Neural cell (in vitro differentiated cells): ENCODE results near the gene CCL14. TPM values are rescaled to one million over a fixed set of nuclear protein-coding genes. Genes with fewer than 3 reads are reported as not detected.

Source experiments
- H2AFZ ChIP-seq: fragments of 200-600, 300-800 bp; sonication (generic), shearing (Covaris generic); 2 replicates; pipeline ENCODE4 v1.6.0; 2014; ENCODE audit warnings: low read depth, mild to moderate bottlenecking, antibody characterized with exemption, low read length, moderate library complexity
- H3F3A ChIP-seq: fragments of 200-600 bp; shearing (Covaris generic); 2 replicates; pipeline ENCODE4 v1.6.1; 2016; ENCODE audit warnings: mild to moderate bottlenecking, moderate library complexity, mixed read lengths, antibody characterized with exemption, low read length; ENCODE audit not compliant: insufficient read depth, poor library complexity, severe bottlenecking
- H3K27ac ChIP-seq: fragments of 200-600, 300-800 bp; sonication (generic), shearing (Covaris generic); 2 replicates; pipeline ENCODE4 v1.5.1; 2014; ENCODE audit warnings: mild to moderate bottlenecking, low read length, moderate library complexity
- H3K27me3 ChIP-seq: fragments of 300-800, 200-600 bp; sonication (generic), shearing (Covaris generic); 2 replicates; pipeline ENCODE4 v1.6.0; 2014; ENCODE audit warnings: mild to moderate bottlenecking, low read depth, low read length, moderate library complexity; ENCODE audit not compliant: insufficient read depth
- H3K36me3 ChIP-seq: fragments of 300-800, 200-600 bp; sonication (generic), shearing (Covaris generic); 2 replicates; pipeline ENCODE4 v1.5.1; 2014; ENCODE audit warnings: mild to moderate bottlenecking, antibody characterized with exemption, low read length, moderate library complexity; ENCODE audit not compliant: insufficient read depth
- H3K4me2 ChIP-seq: fragments of 300-800, 200-600 bp; sonication (generic), shearing (Covaris generic); 2 replicates; pipeline ENCODE4 v1.6.0; 2014; ENCODE audit warnings: mild to moderate bottlenecking, low read length
- H3K4me3 ChIP-seq: fragments of 300-800, 200-600 bp; sonication (generic), shearing (Covaris generic); 2 replicates; pipeline ENCODE4 v1.5.1; 2014; ENCODE audit warnings: mild to moderate bottlenecking, low read length, moderate library complexity
- H3K79me2 ChIP-seq: fragments of 200-600 bp; shearing (Covaris generic); replicated peaks from 2 replicates; pipeline ENCODE4 v1.6.0; 2014; ENCODE audit warnings: mild to moderate bottlenecking, low read length, moderate library complexity; ENCODE audit not compliant: insufficient read depth
- H3K9ac ChIP-seq: fragments of 300-800, 200-600 bp; sonication (generic), shearing (Covaris generic); 2 replicates; pipeline ENCODE4 v1.6.1; 2016; ENCODE audit warnings: mild to moderate bottlenecking, low read length, mixed read lengths
- H3K9me2 ChIP-seq: fragments of 200-600 bp; shearing (Covaris generic); 2 replicates; pipeline ENCODE4 v1.6.1; 2016; ENCODE audit warnings: mild to moderate bottlenecking, low read length, mixed read lengths; ENCODE audit not compliant: insufficient read depth
- H3K9me3 ChIP-seq: fragments of 200-600, 300-800 bp; sonication (generic), shearing (Covaris generic); 2 replicates; pipeline ENCODE4 v1.6.1; 2016; ENCODE audit warnings: mild to moderate bottlenecking, mixed run types, low read length, moderate library complexity, mixed read lengths
- H4K20me1 ChIP-seq: fragments of 200-600 bp; shearing (Covaris generic); 2 replicates; pipeline ENCODE4 v1.6.1; 2016; ENCODE audit warnings: mild to moderate bottlenecking, mixed run types; ENCODE audit not compliant: insufficient read depth
- CTCF ChIP-seq: fragments of 450-650 bp; IDR thresholded peaks from 2 replicates; pipeline ENCODE4 v1.5.1; 2014; ENCODE audit warnings: antibody characterized with exemption, mild to moderate bottlenecking, moderate library complexity; ENCODE audit not compliant: poor library complexity, severe bottlenecking
- EP300 ChIP-seq: fragments of 450-650 bp; conservative IDR thresholded peaks from 2 replicates; pipeline ENCODE4 v1.6.1; 2014; ENCODE audit warnings: antibody characterized with exemption, mild to moderate bottlenecking, moderate library complexity; ENCODE audit not compliant: poor library complexity, severe bottlenecking
- EZH2 ChIP-seq: fragments of 200-600, 300-800 bp; shearing (Covaris generic), sonication (generic); IDR thresholded peaks from 2 replicates; pipeline ENCODE4 v1.6.1; 2014; ENCODE audit warnings: antibody characterized with exemption, low read length, borderline replicate concordance, mild to moderate bottlenecking; ENCODE audit not compliant: insufficient read depth, poor library complexity, severe bottlenecking
- MXI1 ChIP-seq: fragments of 450-650 bp; conservative IDR thresholded peaks from 2 replicates; pipeline ENCODE4 v1.6.1; 2014; ENCODE audit warnings: antibody characterized with exemption, mild to moderate bottlenecking; ENCODE audit not compliant: poor library complexity, severe bottlenecking
- POLR2AphosphoS5 ChIP-seq: IDR thresholded peaks from 2 replicates; pipeline ENCODE4 v1.6.1; 2012
- RAD21 ChIP-seq: fragments of 450-650 bp; conservative IDR thresholded peaks from 2 replicates; pipeline ENCODE4 v1.6.1; 2014; ENCODE audit warnings: antibody characterized with exemption, mild to moderate bottlenecking, moderate library complexity
- REST ChIP-seq: IDR thresholded peaks from 2 replicates; pipeline ENCODE4 v1.6.1; 2012; ENCODE audit warnings: borderline replicate concordance
- SMC3 ChIP-seq: fragments of 450-650 bp; conservative IDR thresholded peaks from 2 replicates; pipeline ENCODE4 v1.6.1; 2014; ENCODE audit warnings: antibody characterized with exemption, mild to moderate bottlenecking, moderate library complexity; ENCODE audit not compliant: poor library complexity
- TAF1 ChIP-seq: IDR thresholded peaks from 2 replicates; pipeline ENCODE4 v1.6.1; 2012; ENCODE audit warnings: low read depth
- polyA plus RNA-seq: library from polyadenylated mRNA; depleted of rRNA; stranded (reverse); fragments of >200 nt; gene quantifications from 2 replicates; pipeline ENCODE4 v1.2.3, GENCODE V29; 2014

The CCL14 gene
- polyA plus RNA-seq, 1 donor from 2014 or later, result not detected

- no peaks in the 10 kb centered on the region for H3K27me3 ChIP-seq
- H3K9me2 ChIP-seq, result no peaks in the 10 kb centered on the region
- no peaks in the 10 kb centered on the region for H3K79me2 ChIP-seq
- H2AFZ ChIP-seq, result no peak overlapping the region
- no peak overlapping the region for H3K9ac ChIP-seq
- H3K36me3 ChIP-seq, result no peaks in the 10 kb centered on the region
- TF ChIP-seq EP300 (no peak), SMC3 (no peak), POLR2AphosphoS5 (no peak), EZH2 (no peak), MXI1 (no peak), TAF1 (no peak), RAD21 (no peak), REST (no peak), CTCF (no peak)
- H3K9me3 ChIP-seq, result no peaks in the 10 kb centered on the region
- H3F3A ChIP-seq, result no peaks in the 10 kb centered on the region
- H3K4me3 ChIP-seq, result no peak overlapping the region
- H3K4me2 ChIP-seq, result no peak overlapping the region
- H4K20me1 ChIP-seq, result no peaks in the 10 kb centered on the region
- H3K27ac ChIP-seq, result no peak overlapping the region
Observed at GRCh38 chr17:35978346-35978745, 8.2 kb downstream of the CCL14 start.

- Histone ChIP-seq H4K20me1 (no peaks in the 10 kb centered on the region), H3K27me3 (no peaks in the 10 kb centered on the region), H3K9me2 (no peaks in the 10 kb centered on the region), H3K9me3 (no peaks in the 10 kb centered on the region), H3K27ac (no peak overlapping the region), H3K4me2 (no peak overlapping the region), H3K4me3 (no peak overlapping the region), H2AFZ (no peak overlapping the region), H3K79me2 (no peaks in the 10 kb centered on the region), H3F3A (no peaks in the 10 kb centered on the region), H3K36me3 (no peaks in the 10 kb centered on the region), H3K9ac (no peak overlapping the region)
- TF ChIP-seq POLR2AphosphoS5 (no peak), REST (no peak), MXI1 (no peak), TAF1 (no peak), SMC3 (no peak), EZH2 (no peak), EP300 (no peak), CTCF (no peak), RAD21 (no peak)
Observed at GRCh38 chr17:35977509-35977908, 9.0 kb downstream of the CCL14 start.
